IPS-18a (cell line): ENCODE measurements around the gene NTRK2.

Experiments
- H3K27ac ChIP-seq: one replicate; pipeline ENCODE4 v1.5.1; 2013; ENCODE audit warnings: low read length
- H3K27me3 ChIP-seq: one replicate; pipeline ENCODE4 v1.6.1; 2013; ENCODE audit warnings: mild to moderate bottlenecking, low read length; ENCODE audit not compliant: control insufficient read depth, insufficient read depth
- H3K36me3 ChIP-seq: one replicate; pipeline ENCODE4 v1.6.1; 2013; ENCODE audit warnings: low read depth, low read length; ENCODE audit not compliant: control insufficient read depth
- H3K4me1 ChIP-seq: one replicate; pipeline ENCODE4 v1.6.1; 2013; ENCODE audit warnings: low read depth, low read length; ENCODE audit not compliant: control insufficient read depth
- H3K4me3 ChIP-seq: one replicate; pipeline ENCODE4 v1.5.1; 2013; ENCODE audit warnings: low read length
- H3K9ac ChIP-seq: one replicate; pipeline ENCODE4 v1.6.1; 2013; ENCODE audit warnings: mild to moderate bottlenecking, low read length, moderate library complexity
- H3K9me3 ChIP-seq: one replicate; pipeline ENCODE4 v1.6.1; 2013; ENCODE audit warnings: low read depth, low read length; ENCODE audit not compliant: control insufficient read depth

NTRK2 gene

DNA sequence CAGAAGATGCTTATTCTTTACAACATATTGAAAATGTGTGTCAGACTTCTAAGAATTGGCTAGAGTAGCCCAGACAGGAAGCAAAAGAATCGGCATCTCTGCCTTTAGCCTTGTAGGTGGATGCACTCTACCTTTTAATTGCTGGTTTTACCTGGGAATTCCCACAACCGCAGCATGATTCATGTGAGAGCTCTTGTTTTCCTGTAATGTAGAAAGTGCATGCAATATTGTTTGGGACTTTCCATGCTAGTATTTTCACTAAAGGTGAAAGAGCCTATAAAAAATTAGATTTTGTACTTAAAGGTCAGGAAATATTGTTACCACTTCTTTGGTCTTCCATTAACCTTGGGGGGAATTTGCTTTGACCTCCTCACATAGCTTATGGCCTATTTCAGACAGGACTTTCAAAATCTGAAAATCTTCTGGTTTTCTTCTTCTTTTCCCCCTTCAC is 89.8 kb downstream of the NTRK2 start:
- no peaks in the 10 kb centered on the region for H3K4me1 ChIP-seq
- no peaks in the 10 kb centered on the region for H3K27me3 ChIP-seq
- no peaks in the 10 kb centered on the region for H3K36me3 ChIP-seq
- H3K27ac ChIP-seq, result no peak overlapping the region
- no peaks in the 10 kb centered on the region for H3K9me3 ChIP-seq
- H3K9ac ChIP-seq, result no peak overlapping the region
- no peak overlapping the region for H3K4me3 ChIP-seq

DNA sequence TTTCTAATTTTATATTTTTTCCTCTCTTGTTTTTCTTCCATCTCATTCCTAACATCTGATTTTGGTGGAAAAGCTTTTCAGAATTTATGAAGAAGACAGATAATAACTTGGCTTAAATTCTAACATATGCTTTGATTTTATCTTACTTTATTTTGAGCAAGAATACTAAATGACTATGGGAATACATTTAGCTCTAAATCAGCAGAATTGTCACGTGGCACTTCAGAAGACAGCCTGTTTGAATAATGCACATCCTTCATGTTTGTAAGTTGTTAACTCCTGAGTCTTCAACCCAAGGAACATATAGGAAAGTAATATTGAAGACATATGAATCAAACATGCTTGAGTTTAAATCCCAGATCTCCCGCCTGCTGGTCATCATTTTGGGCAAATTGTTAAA is 90.3 kb downstream of the NTRK2 start:
- no peaks in the 10 kb centered on the region for H3K36me3 ChIP-seq
- H3K4me1 ChIP-seq, result no peaks in the 10 kb centered on the region
- no peak overlapping the region for H3K27ac ChIP-seq
- no peak overlapping the region for H3K9ac ChIP-seq
- no peaks in the 10 kb centered on the region for H3K27me3 ChIP-seq
- H3K4me3 ChIP-seq, result no peak overlapping the region
- H3K9me3 ChIP-seq, result no peaks in the 10 kb centered on the region

DNA sequence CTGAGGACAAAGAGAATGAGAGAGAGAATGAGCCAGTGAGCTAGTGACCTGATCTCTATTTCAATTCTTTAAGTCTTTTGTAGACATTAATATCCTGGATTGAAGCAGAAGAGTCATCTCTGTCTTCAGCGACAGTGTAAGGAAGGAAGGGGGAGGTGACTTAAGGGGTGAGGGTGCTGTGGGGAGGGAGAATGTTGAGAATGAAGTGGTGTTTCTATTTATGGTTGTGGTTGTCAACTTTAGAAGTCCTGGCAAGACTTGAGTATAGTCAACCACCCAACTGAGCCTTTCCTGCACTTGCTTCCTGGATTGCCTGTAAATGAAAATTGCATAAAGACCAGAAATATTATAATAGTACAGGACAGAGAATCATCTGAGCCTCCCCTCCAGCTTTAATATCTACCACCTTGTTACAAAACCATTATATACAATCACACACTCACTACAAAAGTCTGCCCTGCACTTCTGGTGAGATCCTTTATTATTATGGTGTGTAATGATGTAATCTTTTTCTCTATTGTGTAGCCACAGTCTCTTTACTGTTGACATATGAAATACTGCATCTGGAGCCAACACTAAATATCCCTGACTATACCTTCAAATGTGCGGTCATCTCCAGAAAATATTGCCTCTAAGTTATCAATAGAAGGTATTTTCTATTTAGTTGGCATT is 91.7 kb downstream of the NTRK2 start:
- Histone ChIP-seq H3K4me3 (no peak overlapping the region), H3K9ac (no peak overlapping the region), H3K9me3 (no peaks in the 10 kb centered on the region), H3K36me3 (no peaks in the 10 kb centered on the region), H3K27ac (no peak overlapping the region), H3K4me1 (no peaks in the 10 kb centered on the region), H3K27me3 (no peaks in the 10 kb centered on the region)

DNA sequence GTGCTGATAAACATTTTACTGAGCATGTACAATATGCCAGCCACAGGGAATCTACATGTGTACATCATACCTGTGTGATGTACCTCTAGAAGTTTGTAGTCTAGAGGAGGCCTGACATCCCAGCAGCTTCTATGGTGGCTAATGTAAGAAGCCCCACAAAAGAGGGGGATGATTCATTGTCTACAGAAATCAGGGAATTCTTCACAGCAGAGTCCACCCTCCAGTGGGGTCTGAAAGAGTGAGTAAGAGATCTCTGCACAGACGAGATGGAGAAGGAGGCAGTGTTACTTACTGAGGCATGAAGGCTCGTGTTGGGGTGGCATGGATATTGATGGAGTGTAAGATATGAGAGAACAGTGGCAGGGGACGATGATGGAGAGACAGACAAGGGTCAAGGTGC is 103.0 kb downstream of the NTRK2 start:
- Histone ChIP-seq H3K36me3 (no peaks in the 10 kb centered on the region), H3K27me3 (no peaks in the 10 kb centered on the region), H3K4me3 (no peak overlapping the region), H3K4me1 (peaks cover 7% of the 10 kb centered on the region), H3K9me3 (no peaks in the 10 kb centered on the region), H3K27ac (no peak overlapping the region), H3K9ac (no peak overlapping the region)

DNA sequence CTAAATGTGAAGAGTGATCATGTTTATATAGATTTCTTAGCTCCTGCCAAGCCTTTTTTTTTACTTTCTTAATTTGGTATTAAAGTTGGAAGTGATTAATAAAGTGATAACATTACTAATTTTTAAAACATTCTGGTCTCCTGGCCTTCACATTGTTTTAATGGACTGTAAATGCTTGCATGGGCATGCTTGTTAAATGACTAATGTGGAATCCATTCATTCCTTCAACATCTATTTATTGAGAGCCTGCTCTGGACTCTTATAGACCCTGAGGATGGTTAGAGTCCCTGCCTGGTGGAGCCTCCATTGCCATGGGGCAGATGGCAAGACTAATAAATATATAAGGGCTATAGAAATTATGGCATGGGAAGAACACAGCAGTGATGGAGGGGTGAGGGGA is 103.5 kb downstream of the NTRK2 start:
- H3K27ac ChIP-seq, result no peak overlapping the region
- no peaks in the 10 kb centered on the region for H3K9me3 ChIP-seq
- H3K36me3 ChIP-seq, result no peaks in the 10 kb centered on the region
- H3K27me3 ChIP-seq, result no peaks in the 10 kb centered on the region
- H3K4me1 ChIP-seq, result peaks cover 7% of the 10 kb centered on the region
- no peak overlapping the region for H3K9ac ChIP-seq
- no peak overlapping the region for H3K4me3 ChIP-seq

DNA sequence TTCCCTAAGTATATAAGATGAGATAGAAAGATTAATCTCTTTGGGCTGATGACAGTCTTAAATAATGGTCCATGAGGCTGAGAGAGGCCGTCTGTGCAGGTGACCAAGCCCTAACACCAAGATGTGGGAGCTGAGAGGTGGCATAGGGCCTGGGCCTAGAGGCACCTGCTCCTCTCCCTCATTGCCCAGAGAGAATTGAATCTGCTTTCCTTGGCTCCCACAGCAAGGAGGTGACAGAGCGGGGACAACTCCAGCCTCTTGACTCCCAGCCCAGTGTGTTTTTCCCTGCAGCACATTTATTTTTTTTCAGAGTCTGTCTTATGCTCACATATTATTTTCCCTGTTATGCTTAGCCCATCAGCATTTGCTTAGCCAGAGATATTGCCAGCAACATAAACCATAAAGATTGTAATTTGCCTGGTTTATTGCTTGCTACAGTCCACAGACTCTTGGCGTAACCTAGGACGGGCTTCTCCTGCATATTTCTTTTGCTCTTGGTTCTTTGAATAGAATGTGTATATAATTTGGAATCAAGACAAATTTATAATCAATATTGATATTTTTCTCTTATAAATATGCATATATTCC is 105.6 kb downstream of the NTRK2 start:
- Histone ChIP-seq H3K27ac (no peak overlapping the region), H3K4me1 (no peaks in the 10 kb centered on the region), H3K9me3 (no peaks in the 10 kb centered on the region), H3K36me3 (no peaks in the 10 kb centered on the region), H3K27me3 (no peaks in the 10 kb centered on the region), H3K4me3 (no peak overlapping the region), H3K9ac (no peak overlapping the region)

DNA sequence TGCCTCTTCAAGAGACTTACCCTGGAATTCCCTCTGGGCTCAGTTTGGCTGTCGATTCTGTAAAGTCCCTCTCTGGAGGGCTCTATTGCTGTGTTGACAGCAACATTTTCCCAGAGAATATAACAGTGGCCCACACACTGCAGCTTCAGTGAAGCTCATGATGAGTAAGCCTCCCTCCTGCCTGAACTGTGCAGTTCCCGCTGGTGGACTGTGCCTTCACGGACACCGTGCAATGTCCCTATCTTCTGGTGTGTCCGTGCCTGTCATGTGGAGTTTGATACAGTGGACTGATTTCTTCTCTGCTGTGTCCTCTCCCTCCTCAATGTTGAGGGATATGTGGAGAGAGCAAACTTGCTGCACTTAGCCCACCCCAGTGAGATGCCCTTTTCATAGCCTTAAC is 109.0 kb downstream of the NTRK2 start:
- H3K27ac ChIP-seq, result no peak overlapping the region
- no peaks in the 10 kb centered on the region for H3K9me3 ChIP-seq
- no peaks in the 10 kb centered on the region for H3K36me3 ChIP-seq
- no peak overlapping the region for H3K4me3 ChIP-seq
- H3K9ac ChIP-seq, result no peak overlapping the region
- H3K4me1 ChIP-seq, result no peaks in the 10 kb centered on the region
- H3K27me3 ChIP-seq, result no peaks in the 10 kb centered on the region

DNA sequence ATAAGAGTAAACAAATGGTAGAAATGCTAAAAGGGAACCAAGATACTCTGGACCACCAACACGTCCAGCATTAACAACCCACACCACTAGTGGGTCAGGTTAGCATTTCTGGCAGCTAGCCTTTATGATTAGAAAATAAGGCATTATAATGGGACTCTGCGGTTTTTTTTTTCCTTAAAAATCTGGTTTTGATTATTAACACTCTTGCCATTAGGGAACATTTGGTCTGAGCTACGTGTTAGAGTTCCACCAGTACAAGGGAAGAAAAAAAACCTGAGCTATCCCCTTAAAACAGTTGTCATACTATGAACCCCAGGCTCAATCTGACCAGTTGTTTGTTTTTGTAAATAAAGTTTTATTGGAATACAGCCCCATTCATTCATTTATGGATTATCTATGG is 110.4 kb downstream of the NTRK2 start:
- Histone ChIP-seq H3K27ac (no peak overlapping the region), H3K9ac (no peak overlapping the region), H3K36me3 (no peaks in the 10 kb centered on the region), H3K4me1 (no peaks in the 10 kb centered on the region), H3K27me3 (no peaks in the 10 kb centered on the region), H3K4me3 (no peak overlapping the region), H3K9me3 (no peaks in the 10 kb centered on the region)

DNA sequence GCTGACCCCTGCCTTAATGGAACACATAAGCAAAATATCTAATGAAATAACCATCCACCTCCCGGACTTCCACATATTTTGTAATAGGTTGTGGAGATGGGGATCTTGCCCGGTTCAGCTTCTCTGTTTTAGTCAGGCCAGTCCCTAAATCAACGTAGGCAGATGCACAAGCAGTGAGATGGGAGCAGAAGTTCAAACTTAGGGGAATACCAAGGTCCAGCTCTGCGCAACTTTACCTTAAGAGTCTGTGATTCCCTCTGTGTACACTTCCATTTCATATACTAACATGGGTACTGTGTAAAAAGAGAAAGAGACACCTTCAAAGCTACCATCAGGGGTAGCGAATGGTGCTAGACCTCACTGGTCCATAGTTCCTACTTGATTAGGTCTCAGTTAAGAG is 110.9 kb downstream of the NTRK2 start:
- no peaks in the 10 kb centered on the region for H3K27me3 ChIP-seq
- H3K9ac ChIP-seq, result no peak overlapping the region
- no peak overlapping the region for H3K27ac ChIP-seq
- H3K9me3 ChIP-seq, result no peaks in the 10 kb centered on the region
- H3K4me3 ChIP-seq, result no peak overlapping the region
- no peaks in the 10 kb centered on the region for H3K36me3 ChIP-seq
- no peaks in the 10 kb centered on the region for H3K4me1 ChIP-seq

DNA sequence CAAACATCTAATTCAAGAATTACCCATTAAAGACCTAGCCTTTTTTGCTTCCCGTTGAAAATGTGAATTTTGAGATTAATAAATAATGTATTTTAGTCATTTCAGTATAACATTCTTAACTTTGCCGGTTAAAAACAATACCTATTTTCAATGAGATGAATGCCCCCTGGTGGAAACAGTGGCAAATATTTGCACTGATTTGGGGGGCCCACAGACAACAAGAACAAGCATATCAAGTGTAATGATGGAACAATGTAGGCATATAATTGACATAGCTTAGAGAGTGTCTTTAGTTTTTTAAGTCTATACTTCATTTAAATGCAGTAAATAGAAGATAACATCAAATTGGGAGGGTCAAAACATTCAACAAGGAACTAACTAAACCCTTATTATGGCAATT is 111.9 kb downstream of the NTRK2 start:
- H3K9ac ChIP-seq, result no peak overlapping the region
- H3K9me3 ChIP-seq, result no peaks in the 10 kb centered on the region
- no peak overlapping the region for H3K4me3 ChIP-seq
- H3K4me1 ChIP-seq, result no peaks in the 10 kb centered on the region
- H3K27ac ChIP-seq, result no peak overlapping the region
- no peaks in the 10 kb centered on the region for H3K36me3 ChIP-seq
- no peaks in the 10 kb centered on the region for H3K27me3 ChIP-seq

DNA sequence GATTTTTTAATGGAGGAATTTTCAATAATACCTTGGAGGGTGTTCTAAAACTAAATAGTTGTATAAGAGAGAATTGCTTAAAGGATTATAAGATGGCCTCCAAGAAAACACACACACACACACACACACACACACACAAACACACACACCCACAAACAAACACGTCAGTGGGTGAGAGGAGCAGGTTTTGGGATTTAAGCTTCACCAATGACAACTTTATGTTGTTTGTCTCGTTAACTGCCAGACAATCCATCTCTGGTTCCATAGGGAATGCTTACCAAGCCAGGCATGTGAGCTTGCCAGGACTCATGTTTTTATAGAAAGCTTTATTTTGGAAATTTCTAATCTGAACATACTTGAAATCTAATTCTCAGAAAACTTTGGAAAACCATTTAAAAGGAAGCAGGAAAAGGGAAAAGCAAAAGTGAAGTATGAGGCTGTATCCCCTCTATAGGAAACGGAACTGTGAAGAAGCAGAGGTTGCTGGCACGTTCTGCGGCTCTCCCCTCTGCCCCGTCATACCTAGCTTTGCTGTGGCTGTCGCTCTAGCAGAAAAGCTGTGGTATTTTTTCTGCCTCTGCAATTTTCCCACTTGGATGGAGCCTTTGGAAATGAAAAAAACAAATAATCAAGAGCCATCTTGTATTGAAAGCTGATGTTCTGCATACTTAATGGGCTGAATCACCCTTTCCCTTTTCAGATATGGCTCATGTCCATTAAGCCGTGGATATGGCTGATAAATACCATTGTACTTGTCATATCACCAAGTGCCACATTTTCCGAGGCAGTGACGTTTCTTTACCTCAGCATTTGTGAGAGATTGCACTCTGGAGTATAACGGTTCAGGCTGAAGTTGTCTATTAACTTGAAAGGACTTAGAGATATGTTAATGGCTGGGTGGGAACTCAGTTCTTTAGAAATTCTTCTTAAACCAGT is 112.7 kb downstream of the NTRK2 start:
- H3K4me1 ChIP-seq, result no peaks in the 10 kb centered on the region
- no peak overlapping the region for H3K4me3 ChIP-seq
- no peaks in the 10 kb centered on the region for H3K9me3 ChIP-seq
- H3K27me3 ChIP-seq, result no peaks in the 10 kb centered on the region
- no peak overlapping the region for H3K27ac ChIP-seq
- no peak overlapping the region for H3K9ac ChIP-seq
- no peaks in the 10 kb centered on the region for H3K36me3 ChIP-seq
